WTC11 (cell line): ENCODE data around the gene EFHC2. TPM values are rescaled to one million over a fixed set of nuclear protein-coding genes. Genes with fewer than 3 reads are reported as not detected.

Source experiments
- ATAC-seq: fragments of 200-7000 bp; cut with Tn5 transposase; 2 replicates; pipeline ENCODE4 v1.10.0; 2021; ENCODE audit warnings: mild to moderate bottlenecking, moderate library complexity
- CTCF ChIA-PET: fragments of 300-600 bp; sonication (Branson Sonifier 250); formaldehyde crosslinking; loops from one replicate; lab custom pipeline; 2021; ENCODE audit warnings: antibody characterized with exemption; lab: Charles Lee
- POLR2A ChIA-PET: fragments of 350-600 bp; sonication (Branson Sonifier 250); formaldehyde crosslinking; loops from one replicate; lab custom pipeline; 2021; ENCODE audit warnings: antibody characterized with exemption; lab: Charles Lee
- DNase-seq: peaks from one replicate; pipeline ENCODE4 v3.0.0; 2021; ENCODE audit warnings: low spot score
- H3K27ac Mint-ChIP-seq: 2 replicates; pipeline ENCODE4 v1.8.0; 2021; ENCODE audit warnings: mixed read lengths
- H3K27me3 Mint-ChIP-seq: 2 replicates; pipeline ENCODE4 v1.8.0; 2021; ENCODE audit warnings: low read depth, mild to moderate bottlenecking, moderate library complexity, mixed read lengths
- H3K36me3 Mint-ChIP-seq: 2 replicates; pipeline ENCODE4 v1.8.0; 2021; ENCODE audit warnings: mixed read lengths
- H3K4me1 Mint-ChIP-seq: 2 replicates; pipeline ENCODE4 v1.8.0; 2022; ENCODE audit warnings: mixed read lengths
- H3K4me3 Mint-ChIP-seq: 2 replicates; pipeline ENCODE4 v1.8.0; 2021; ENCODE audit warnings: mild to moderate bottlenecking, moderate library complexity, mixed read lengths
- H3K9me3 Mint-ChIP-seq: 2 replicates; pipeline ENCODE4 v1.8.0; 2021; ENCODE audit warnings: mixed read lengths
- CTCF ChIP-seq: fragments of 200-600 bp; IDR thresholded peaks from 2 replicates; pipeline ENCODE4 v1.8.0; 2022; ENCODE audit warnings: antibody characterized with exemption
- ETV6 ChIP-seq: sonication (generic); formaldehyde crosslinking; IDR thresholded peaks from 2 replicates; pipeline ENCODE4 v1.8.1; 2022; ENCODE audit warnings: mild to moderate bottlenecking, missing genetic modification reagents
- FOXP1 ChIP-seq: sonication (generic); formaldehyde crosslinking; IDR thresholded peaks from 2 replicates; pipeline ENCODE4 v1.8.0; 2022; ENCODE audit warnings: missing genetic modification reagents, mild to moderate bottlenecking, moderate library complexity, borderline replicate concordance
- NFATC4 ChIP-seq: fragments of 250-450 bp; sonication (Bioruptor Pico); IDR thresholded peaks from 2 replicates; pipeline ENCODE4 v1.9.0; 2021; ENCODE audit warnings: mild to moderate bottlenecking
- NR3C1 ChIP-seq: sonication (generic); formaldehyde crosslinking; conservative IDR thresholded peaks from 2 replicates; pipeline ENCODE4 v1.8.1; 2023; ENCODE audit warnings: low read depth, mild to moderate bottlenecking, missing genetic modification reagents
- OVOL2 ChIP-seq: fragments of 250-450 bp; sonication (Bioruptor Pico); IDR thresholded peaks from 2 replicates; pipeline ENCODE4 v1.9.0; 2021; ENCODE audit warnings: mild to moderate bottlenecking, borderline replicate concordance
- PRDM15 ChIP-seq: sonication (generic); formaldehyde crosslinking; IDR thresholded peaks from 2 replicates; pipeline ENCODE4 v1.8.0; 2022; ENCODE audit warnings: missing genetic modification reagents
- RORB ChIP-seq: fragments of 250-450 bp; sonication (Bioruptor Pico); IDR thresholded peaks from 2 replicates; pipeline ENCODE4 v1.9.0; 2021; ENCODE audit warnings: mild to moderate bottlenecking
- SMAD4 ChIP-seq: sonication (generic); formaldehyde crosslinking; IDR thresholded peaks from 2 replicates; pipeline ENCODE4 v1.8.0; 2022; ENCODE audit warnings: mild to moderate bottlenecking, missing genetic modification reagents
- STAT6 ChIP-seq: sonication (generic); formaldehyde crosslinking; conservative IDR thresholded peaks from 2 replicates; pipeline ENCODE4 v1.8.1; 2023; ENCODE audit warnings: mild to moderate bottlenecking, low read depth, missing genetic modification reagents, moderate library complexity
- ZBTB21 ChIP-seq: sonication (generic); formaldehyde crosslinking; IDR thresholded peaks from 2 replicates; pipeline ENCODE4 v1.8.1; 2023; ENCODE audit warnings: mild to moderate bottlenecking, missing genetic modification reagents, borderline replicate concordance
- ZNF121 ChIP-seq: sonication (generic); formaldehyde crosslinking; IDR thresholded peaks from 2 replicates; pipeline ENCODE4 v1.8.0; 2023; ENCODE audit warnings: missing genetic modification reagents
- ZNF138 ChIP-seq: sonication (generic); formaldehyde crosslinking; conservative IDR thresholded peaks from 2 replicates; pipeline ENCODE4 v1.8.1; 2022; ENCODE audit warnings: mild to moderate bottlenecking, moderate library complexity, missing genetic modification reagents
- ZNF263 ChIP-seq: sonication (generic); formaldehyde crosslinking; IDR thresholded peaks from 2 replicates; pipeline ENCODE4 v1.8.1; 2022; ENCODE audit warnings: low read depth, mild to moderate bottlenecking, moderate library complexity, missing genetic modification reagents
- ZNF281 ChIP-seq: sonication (generic); formaldehyde crosslinking; IDR thresholded peaks from 2 replicates; pipeline ENCODE4 v1.8.0; 2023; ENCODE audit warnings: mild to moderate bottlenecking, missing genetic modification reagents
- ZNF423 ChIP-seq: fragments of 250-450 bp; sonication (Bioruptor Pico); IDR thresholded peaks from 2 replicates; pipeline ENCODE4 v2.1.2; 2022; ENCODE audit warnings: mild to moderate bottlenecking, moderate library complexity
- ZNF532 ChIP-seq: fragments of 250-450 bp; sonication (Bioruptor Pico); IDR thresholded peaks from 2 replicates; pipeline ENCODE4 v1.9.0; 2021; ENCODE audit warnings: mild to moderate bottlenecking, borderline replicate concordance
- ZSCAN18 ChIP-seq: fragments of 250-450 bp; sonication (Bioruptor Pico); IDR thresholded peaks from 2 replicates; pipeline ENCODE4 v2.1.2; 2022; ENCODE audit warnings: mild to moderate bottlenecking, moderate library complexity
- total RNA-seq: library from RNA; stranded (reverse); gene quantifications from 3 replicates; pipeline ENCODE4 v1.2.3, GENCODE V29; 2021

Gene EFHC2
- total RNA-seq, 1 experiment from 2014 or later, result 2.1 TPM

- no peak for TF ChIP-seq PRDM15
- TF ChIP-seq NFATC4, result no peak
- no peak for TF ChIP-seq FOXP1 (CRISPR knock-in tag)
- TF ChIP-seq ZNF138 (CRISPR knock-in tag), result no peak
- TF ChIP-seq OVOL2 (CRISPR knock-in tag), result no peak
- no peak for TF ChIP-seq ZNF423 (CRISPR knock-in tag)
- TF ChIP-seq ZNF121 (CRISPR knock-in tag), result no peak
- no peak for TF ChIP-seq ZSCAN18 (CRISPR knock-in tag)
- no peak for TF ChIP-seq SMAD4 (CRISPR knock-in tag)
These were observed 6.1 kb upstream of the EFHC2 start (continued) for GRCh38 chrX:44349561-44349960.

- H3K27ac Mint-ChIP-seq, result peak overlapping the region; percentile 60
- ATAC-seq (0 out of 2 replicates have a peak, but pooled peaks have one; percentile 20), DNase-seq (no peak)
- ChIA-PET CTCF (no interaction called here), POLR2A (no interaction called here)
- no peaks in the 10 kb centered on the region for H3K27me3 Mint-ChIP-seq
- peaks cover 21% of the 10 kb centered on the region for H3K4me1 Mint-ChIP-seq
- no peaks in the 10 kb centered on the region for H3K36me3 Mint-ChIP-seq
- no peak for TF ChIP-seq RORB (CRISPR knock-in tag)
- no peak for TF ChIP-seq ZNF532 (CRISPR knock-in tag)
- no peak for TF ChIP-seq NR3C1 (CRISPR knock-in tag)
- TF ChIP-seq ZNF281 (CRISPR knock-in tag), result no peak
- TF ChIP-seq ZBTB21 (CRISPR knock-in tag), result no peak
- no peak for TF ChIP-seq ZNF263 (CRISPR knock-in tag)
- TF ChIP-seq ETV6 (CRISPR knock-in tag), result no peak
- TF ChIP-seq STAT6 (CRISPR knock-in tag), result no peak
- no peak for TF ChIP-seq CTCF
- no peaks in the 10 kb centered on the region for H3K9me3 Mint-ChIP-seq
- peak overlapping the region; percentile 66 for H3K4me3 Mint-ChIP-seq
These were observed 1.2 kb upstream of the EFHC2 start for GRCh38 chrX:44344687-44345086.
